8988T (cell line): ENCODE results near the gene NCOA1.
"Not testable (repeated sequence)": the region's sequence is repeated elsewhere in the genome, so short reads cannot be mapped to it uniquely, and the experiment has no call there.

Experiments used
- DNase-seq: peaks from one replicate; pipeline ENCODE4 v3.0.0; 2011

The NCOA1 gene

DNA sequence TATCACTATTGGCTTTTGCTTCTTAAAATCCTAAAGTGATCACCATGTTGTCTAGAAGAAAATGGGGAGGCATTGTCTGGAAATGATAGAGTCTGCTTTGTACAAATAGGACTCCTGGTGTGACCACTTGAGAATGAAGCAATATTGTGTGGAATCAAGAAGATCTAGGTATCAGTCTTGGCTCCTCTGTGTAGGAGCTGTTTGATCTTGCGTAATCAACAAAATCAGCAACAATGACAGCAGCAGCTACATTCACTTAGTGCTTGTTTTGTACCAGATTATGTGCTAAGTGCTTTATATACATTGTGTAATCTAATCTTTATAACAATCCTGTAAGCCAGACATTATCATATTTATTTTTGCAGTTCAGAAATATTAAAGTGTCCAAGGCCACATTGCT, 17.8 kb downstream of the NCOA1 start:
- DNase-seq, result no peak

DNA sequence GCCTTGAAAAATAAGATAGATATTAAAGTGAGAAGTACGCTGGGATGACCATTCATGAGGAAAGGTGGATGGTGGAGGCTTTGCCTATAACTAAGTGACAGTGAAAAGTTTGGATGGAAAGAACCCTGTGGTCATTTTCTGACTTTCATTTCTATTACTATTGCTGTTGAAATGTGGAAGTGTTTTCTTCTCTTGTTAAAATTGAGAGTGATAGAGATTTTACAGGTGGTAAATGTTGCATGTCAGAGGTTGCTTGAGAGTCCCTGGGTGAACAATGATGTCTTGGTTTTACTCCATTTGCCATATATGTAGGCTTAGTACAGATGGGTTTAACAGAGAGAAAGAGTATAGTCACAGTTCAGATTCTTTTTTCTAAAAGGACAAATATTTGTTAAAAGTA, 18.4 kb downstream of the NCOA1 start:
- no peak for DNase-seq

DNA sequence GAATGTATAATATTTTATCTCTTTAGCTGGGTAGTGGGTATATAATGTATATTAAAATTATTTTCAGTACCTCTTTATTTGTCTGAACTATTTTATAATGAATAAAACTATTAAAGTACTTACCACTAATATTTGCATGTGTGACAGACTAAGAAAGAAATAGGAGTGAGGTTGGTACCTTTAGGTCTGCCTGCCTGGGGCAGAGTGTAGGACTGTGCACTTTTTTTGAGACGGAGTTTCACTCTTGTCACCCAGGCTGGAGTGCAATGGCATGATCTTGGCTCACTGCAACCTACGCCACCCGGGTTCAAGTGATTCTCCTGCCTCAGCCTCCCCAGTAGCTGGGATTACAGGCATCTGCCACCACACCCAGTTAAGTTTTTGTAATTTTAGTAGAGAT, 18.8 kb downstream of the NCOA1 start:
- DNase-seq, result no peak

DNA sequence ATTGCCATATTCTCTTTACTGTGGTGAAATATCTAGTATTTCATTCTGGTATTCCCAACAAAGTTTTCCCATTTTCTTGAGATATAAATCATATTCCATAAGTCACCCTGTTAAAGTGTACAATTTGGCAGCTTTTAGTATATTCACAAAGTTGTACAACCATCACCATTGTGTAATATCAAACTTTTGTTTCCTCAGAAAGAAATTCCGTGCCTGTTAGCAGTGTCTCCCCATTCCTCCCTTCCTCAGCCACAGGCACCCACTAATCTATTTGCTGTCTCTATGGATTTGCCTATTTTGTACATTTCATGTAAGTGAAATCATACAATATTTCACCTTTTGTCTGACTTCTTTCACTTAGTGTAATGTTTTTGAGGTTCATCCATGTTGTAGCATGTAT, 19.7 kb downstream of the NCOA1 start:
- DNase-seq, result no peak

DNA sequence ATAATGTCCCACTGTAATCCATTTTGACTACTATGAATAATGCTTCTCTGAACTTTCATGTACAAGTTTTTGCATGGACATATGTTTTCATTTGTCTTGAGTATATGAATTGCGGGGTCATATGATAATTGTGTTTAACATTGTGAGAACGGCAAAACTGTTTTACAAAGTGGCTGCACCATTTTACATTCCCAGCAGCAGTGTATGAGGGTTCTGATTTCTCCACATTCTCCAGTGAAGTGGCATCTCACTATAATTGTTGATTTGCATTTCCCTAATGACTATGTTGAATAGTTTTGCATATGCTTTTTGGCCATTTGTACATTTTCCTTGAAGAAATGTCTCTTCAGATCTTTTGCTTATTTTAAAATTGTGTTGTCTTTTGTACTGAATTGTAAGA, 20.1 kb downstream of the NCOA1 start:
- DNase-seq, result no peak

DNA sequence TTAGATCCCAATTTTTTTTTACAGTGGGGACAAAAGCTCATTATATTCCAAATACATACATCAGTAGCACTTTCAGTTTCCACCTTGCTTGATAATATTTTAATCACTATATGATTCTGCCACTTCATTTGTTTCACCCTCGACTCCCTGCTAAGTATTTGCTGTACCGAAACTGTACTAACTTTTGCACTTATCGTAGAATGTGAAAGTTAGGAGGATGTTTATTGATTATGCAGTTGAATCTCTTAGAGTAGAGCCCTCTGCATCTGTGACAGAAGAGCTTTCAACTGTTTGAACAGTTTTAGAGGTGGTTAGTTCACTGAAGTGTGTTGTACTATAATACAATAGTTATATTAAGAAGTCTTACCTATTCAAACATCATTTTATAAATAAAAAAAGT, 20.8 kb downstream of the NCOA1 start:
- DNase-seq, result no peak

DNA sequence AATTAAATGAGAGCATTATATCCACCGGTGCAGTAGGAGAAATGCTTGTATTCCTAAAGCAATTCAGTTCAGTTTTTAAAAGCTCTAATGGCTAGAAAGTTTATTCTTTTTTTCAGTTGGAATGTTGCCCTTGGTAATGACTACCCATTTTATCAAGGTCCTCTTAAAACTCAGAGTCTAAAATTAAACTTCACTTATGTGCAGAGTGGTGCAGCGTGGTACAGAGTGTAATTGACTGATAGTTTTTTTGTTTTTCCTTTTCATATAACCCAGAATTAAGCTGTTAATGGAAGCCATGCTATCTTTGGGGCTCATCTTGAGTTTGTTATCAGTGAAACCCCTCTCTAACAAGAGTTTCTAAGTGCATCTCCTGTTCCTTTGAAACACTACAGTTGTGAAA, 21.4 kb downstream of the NCOA1 start:
- DNase-seq, result no peak

DNA sequence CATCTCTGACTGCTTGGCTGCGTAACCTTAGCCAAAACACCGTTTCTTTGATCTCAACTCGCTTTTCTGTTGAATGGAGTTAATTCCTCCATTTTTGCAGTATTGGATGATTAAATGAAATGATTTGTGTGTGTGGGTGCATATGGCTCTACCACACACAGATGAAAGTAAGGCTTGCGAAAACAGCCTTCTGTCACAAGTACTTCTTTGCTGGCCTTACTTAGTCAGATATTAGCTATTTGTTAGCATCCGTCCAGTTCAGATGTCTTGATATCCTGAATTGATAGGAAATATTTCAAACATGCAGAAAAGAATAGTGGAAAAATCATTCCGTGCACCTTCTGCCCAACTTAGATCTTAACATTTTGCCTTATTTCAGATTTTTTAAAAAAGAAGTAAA, 21.8 kb downstream of the NCOA1 start:
- no peak for DNase-seq

DNA sequence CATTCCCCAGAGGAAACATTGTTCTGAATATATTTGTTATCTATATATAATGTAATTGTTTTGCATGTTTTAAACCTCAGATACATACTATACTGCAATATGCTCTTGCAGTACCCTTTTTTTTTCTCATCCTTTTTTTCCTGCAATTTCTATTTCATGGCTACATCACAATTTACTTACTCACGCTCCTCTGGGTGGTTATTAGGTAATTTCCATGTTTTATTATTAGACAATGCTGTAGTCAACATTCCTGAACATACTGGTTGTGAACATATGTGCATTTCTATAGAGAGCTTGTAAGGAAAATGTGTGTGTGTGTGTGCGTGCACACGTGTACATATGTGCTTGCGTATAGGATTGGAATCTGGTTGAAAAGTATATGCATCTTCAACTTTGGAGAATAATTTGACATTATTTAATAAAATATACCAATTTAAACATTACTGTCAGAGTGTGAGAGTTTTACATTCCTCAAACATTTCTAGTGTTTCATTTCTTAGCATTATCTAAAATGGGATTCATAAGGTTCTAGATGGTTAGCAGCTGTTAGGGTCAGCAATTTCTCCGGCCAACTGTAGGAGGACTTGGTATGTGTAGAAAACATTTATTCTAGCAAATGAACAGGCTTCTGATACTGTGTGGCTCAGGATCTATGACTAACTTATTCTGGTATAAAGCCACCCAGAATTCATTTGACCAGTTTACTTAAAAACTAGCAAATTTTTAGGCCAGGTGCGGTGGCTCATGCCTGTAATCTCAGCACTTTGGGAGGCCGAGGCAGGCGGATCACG, 22.4 kb downstream of the NCOA1 start:
- no peak for DNase-seq

DNA sequence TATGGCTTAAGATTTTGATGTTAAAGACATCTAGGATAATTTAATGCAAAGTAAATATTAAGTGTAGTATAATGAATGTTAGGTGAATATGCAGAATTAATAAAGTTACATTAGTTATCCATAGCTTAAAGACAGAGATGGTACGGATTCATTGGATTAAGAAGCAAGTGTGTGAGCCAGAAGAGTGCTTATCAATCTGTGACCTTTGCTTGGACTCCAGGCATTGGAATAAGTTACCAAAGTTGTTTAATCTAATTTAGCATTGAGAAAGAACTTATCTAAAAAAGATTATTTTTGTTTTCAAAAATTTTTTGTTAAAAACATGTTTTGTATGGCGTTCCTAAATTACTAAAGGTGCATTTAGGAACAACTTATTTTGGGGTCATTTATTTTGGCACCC, 23.8 kb downstream of the NCOA1 start:
- no peak for DNase-seq

DNA sequence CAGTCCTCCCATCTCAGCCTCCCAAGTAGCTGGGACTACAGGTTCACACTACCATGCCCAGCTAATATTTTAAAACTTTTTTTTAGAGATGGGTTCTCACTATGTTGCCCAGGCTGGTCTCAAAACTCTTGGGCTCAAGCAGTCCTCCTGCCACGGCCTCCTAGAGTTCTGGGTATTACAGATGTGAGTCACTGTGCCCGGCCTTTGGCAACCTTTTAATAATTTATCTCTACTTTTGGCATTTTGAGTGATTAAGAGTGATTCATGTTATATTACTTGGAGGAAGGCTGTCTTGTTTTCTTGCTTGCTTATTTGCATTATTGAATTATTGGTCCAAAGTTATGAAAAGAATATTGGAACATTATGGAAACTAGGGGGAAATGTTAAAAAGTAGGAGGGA, 24.3 kb downstream of the NCOA1 start:
- no peak for DNase-seq

DNA sequence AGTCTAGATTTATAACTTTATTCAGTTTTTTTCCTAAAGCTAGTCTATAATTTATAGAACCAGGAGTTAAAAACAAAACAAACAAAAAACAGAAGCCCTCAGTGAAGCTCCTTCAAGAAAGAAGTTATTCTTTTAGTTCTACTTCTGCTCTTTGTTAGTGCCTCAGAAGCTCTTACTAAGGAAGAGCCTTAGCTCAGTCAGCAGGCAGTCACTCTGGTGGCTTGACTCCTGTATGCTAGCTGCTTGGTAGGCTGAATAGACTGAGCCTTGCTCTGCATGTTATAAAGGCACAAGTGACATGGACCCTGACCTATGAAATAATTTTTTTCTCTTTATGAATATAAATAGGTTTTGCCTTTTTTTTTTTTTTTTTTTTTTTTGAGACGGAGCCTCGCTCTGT, 24.8 kb downstream of the NCOA1 start:
- DNase-seq, result no peak

DNA sequence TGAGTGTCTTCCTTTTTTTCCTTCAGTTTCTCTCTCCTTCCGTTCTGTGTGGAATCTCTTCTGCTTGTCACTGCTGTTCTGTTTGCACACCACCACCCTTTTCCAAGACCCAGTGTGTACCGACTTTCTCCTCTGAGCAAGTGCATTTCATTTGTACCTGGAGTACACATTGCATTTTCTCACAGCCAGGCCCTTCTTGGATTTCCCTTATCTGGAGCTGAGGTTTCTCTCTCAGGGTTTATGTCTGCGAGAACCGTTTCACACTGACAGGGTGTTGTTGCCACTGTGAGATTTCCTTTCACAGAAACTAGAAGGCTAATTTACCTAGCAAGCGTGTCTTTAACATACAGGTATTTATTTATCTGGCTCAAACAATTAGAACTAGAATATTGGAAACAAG, 26.2 kb downstream of the NCOA1 start:
- DNase-seq, result no peak

DNA sequence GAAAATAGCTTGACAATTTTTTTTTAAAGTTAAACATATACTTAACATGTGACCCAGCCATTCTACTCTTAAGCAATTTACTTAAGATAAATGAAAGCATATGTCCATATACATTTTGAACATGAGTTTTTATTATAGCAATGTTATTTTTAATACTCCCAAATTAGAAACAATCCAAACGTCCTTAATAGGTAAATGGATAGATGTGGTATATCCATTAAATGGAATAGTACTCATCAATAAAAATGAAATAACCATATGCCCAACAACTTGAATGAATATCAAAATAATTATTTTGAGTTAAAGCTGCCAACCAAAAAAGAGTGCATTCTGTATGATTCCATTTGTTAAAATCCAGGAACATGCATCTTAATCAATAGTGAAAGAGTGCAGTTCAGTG, 29.1 kb downstream of the NCOA1 start:
- DNase-seq, result no peak

DNA sequence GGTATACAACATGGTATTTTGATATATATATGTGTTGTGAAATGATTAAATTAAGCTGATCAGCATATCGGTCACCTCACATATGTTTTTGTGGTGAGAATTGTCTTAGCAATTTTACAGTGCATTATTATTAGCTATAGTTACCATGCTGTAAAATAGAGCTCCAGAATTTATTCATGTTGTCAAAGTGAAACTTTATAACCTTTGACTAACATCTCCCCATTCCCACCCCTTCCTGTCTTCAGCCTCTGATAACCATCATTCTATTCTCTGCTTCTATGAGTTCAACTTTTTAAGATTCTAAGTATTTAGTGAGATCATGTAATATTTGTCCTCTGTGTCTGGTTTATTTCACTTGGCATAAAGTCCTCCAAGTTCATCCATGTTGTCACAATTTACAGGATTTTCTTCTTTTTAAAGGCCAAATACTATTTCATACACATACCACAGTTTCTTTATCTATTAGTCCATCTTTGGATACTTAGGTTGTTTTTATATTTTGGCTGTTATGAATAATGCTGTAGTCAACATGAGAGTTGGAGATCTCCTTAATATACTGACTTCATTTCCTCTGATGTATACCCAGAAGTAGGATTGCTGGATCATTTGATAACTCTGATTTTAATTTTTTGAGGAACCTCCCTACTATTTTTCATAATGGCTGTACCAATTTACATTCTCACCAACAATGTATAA, 30.3 kb downstream of the NCOA1 start:
- no peak for DNase-seq

DNA sequence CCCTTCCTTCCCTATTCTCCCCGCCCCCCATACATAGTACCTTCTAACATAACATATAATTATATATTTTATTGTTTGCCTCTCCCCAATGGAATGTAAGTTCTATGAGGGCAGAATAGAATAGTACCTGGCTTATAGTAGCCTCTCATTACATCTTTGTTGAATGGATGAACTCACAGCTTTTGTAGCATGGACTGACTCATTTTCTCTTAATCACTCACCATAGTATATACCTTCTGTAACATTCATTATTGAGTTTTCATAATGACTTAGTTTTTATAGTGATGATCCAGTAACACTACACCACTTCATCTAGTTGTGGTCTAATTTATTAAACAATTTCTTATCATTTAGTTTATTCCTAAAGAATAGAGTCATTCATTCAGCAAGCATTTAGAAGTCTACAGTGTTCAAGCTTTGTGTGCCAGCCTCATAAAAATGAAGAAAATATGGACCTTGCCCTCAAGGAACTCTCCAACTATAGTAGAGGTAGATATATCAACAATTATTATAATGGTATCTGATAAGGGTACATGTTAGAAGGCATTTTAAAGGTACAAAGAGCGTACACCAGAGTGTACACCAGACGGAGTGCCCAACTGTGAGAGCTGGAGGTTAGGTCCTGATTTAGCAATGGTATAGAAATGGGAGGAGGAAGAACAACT, 31.1 kb downstream of the NCOA1 start:
- DNase-seq, result no peak

DNA sequence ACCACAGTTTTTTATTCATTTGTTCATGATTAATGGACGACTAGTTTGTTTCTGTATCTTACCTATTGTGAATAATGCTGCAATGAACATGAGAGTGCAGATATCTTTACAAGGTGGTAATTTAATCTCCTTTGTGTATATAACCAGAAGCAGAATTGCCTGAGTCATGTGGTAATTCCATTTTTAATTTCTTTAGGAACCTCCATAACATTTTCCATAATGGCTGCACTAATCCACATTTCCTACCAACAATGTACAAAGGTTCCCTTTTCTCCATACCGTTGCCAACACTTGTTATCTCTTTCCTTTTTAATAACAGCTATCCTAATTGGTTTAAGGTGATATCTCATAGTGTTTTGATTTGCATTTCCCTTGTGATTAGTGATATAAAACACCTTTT, 36.5 kb downstream of the NCOA1 start:
- DNase-seq, result no peak

DNA sequence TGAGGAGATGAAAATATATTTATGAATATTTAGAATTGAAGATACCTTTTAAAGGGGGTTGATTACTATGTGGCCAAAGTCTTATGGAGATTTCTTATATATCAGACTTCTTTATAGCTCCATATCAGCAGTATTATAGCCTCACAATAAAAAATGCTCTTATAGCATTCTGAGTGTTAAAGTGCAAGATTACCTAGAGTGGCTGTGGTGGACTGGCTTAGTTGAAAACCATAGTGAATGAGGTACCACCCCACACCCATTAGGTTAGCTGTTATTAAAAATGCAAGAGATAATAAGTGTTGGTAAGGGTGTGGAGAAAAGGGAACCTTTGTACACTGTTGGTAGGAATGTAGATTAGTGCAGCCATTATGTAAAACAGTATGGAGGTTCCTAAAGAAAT, 39.7 kb downstream of the NCOA1 start:
- DNase-seq, result no peak

DNA sequence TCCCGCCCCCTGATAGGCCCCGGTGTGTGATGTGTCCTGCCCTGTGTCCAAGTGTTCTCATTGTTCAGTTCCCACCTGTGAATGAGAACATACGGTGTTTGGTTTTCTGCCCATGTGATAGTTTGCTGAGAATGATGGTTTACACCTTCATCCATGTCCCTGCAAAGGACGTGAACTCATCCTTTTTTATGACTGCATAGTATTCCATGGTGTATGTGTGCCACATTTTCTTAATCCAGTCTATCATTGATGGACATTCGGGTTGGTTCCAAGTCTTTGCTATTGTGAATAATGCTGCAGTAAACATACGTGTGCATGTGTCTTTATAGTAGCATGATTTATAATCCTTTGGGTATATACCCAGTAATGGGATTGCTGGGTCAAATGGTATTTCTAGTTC, 40.6 kb downstream of the NCOA1 start:
- not testable (repeated sequence) for DNase-seq

DNA sequence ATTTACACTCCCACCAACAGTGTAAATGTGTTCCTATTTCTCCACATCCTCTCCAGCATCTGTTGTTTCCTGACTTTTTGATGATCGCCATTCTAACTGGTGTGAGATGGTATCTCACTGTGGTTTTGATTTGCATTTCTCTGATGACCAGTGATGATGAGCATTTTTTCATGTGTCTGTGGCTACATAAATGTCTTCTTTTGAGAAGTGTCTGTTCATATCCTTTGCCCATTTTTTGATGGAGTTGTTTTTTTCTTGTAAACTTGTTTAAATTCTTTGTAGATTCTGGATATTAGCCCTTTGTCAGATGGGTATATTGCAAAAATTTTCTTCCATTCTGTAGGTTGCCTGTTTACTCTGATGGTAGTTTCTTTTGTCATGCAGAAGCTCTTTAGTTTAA, 41.0 kb downstream of the NCOA1 start:
- DNase-seq, result not testable (repeated sequence)

DNA sequence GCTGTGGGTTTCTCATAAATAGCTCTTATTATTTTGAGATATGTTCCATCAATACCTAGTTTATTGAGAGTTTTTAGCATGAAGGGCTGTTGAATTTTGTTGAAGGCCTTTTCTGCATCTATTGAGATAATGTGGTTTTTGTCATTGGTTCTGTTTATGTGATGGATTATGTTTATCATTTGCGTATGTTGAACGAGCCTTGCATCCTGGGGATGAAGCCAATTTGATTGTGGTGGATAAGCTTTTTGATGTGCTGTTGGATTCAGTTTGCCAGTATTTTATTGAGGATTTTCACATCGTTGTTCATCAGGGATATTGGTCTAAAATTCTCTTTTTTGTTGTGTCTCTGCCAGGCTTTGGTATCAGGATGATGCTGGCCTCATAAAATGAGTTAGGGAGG, 42.5 kb downstream of the NCOA1 start:
- DNase-seq, result not testable (repeated sequence)

DNA sequence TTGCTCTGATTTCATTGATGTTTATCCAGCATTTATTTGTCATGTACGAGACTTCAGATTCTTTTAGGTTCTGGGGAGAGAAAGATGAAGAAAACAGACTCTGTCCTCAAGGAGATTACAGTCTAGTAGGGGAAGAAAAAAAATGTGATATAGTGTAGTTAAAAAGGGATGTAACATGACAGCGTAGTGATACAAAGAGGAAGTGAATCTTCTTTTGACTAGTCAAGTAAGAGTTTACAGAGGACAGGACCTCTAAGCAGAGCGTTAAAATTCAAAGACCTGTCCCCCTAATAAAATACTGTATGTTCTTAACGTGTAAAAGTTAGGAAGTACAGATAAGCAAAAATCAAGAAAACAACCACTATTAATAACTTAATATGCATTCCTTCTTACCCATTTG, 47.7 kb downstream of the NCOA1 start:
- DNase-seq, result no peak

DNA sequence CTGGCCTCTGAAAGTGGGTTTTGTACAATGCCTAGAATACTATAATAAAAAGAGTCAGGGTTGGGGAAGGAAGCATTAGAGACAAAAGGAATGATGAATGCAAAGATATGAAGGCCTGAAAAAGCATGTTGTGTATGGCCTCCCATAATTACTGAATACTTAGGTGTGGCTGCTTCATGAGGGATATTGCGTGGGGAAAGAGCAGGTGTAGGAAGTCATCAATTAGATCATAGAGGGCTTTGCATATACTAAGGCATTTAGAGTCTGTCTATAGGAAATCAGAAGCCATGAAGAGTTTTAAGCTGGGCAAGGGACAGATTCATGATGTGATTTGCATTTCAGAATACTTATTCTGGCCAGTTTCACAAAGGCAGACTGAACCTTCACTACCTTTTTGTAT, 48.2 kb downstream of the NCOA1 start:
- no peak for DNase-seq

DNA sequence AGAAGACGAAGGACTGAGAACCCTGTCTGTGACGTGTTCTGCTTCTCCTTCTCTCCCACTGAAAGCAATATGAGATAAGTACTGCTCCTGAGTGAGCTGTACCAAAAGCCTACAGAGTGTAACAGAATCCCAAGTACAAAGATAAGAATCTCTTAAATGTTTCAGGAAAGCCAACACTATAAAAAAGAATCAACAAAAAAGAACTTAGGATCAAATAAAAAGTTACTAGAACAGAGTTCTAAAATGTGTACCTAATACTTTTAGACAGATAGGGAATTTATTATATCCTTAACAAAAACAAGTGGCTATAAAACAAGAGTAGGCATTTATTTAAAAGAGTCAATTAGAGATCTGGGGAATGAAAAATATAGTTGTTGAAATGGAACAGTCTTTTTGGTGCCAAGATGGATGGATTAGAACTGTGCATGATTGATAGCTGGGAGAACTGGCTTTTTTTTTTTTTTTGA, 49.0 kb downstream of the NCOA1 start:
- no peak for DNase-seq
